Thyroid gland (tissue), 4 donors: ENCODE measurements around the gene BCKDK. TPM values are rescaled to one million over a fixed set of nuclear protein-coding genes. Genes with fewer than 3 reads are reported as not detected.

ENCODE experiments used
- DNase-seq, 2 donors: peaks; one replicate each; pipeline ENCODE4 v3.0.0-alpha.2; 2019
- H3K27ac ChIP-seq, 3 donors: fragments of 200-600 bp; sonication (generic); 1 replicate in 2 of 3; 2 replicates in 1 of 3; pipeline ENCODE4 v1.5.1; 2016 to 2019; ENCODE audit warnings: mild to moderate bottlenecking in 1 of 3, moderate library complexity in 1 of 3
- H3K27me3 ChIP-seq: fragments of 200-600 bp; sonication (generic); one replicate; pipeline ENCODE4 v1.5.1; 2019
- H3K36me3 ChIP-seq, 2 donors: fragments of 200-600 bp; sonication (generic); one replicate each; pipeline ENCODE4 v1.5.1; 2016 to 2019
- H3K4me1 ChIP-seq, 2 donors: fragments of 200-600 bp; sonication (generic); one replicate each; pipeline ENCODE4 v1.5.1; 2017 to 2019
- H3K4me3 ChIP-seq, 3 donors: fragments of 200-600 bp; sonication (generic); replicated peaks in 1 of 3; 1 replicate in 2 of 3; 2 replicates in 1 of 3; pipeline ENCODE4 v1.5.1; 2016; ENCODE audit warnings: mild to moderate bottlenecking in 1 of 3
- H3K9me3 ChIP-seq: fragments of 200-600 bp; sonication (generic); one replicate; pipeline ENCODE4 v1.5.1; 2017
- CTCF ChIP-seq, 6 experiments: fragments of 200-600 bp in 3 of 6; fragments of 450-650 bp in 3 of 6; sonication (generic) in 3 of 6; IDR thresholded peaks; one replicate each; pipeline ENCODE4 v1.5.1; 2016 to 2019; ENCODE audit warnings: antibody characterized with exemption in 6 of 6, mild to moderate bottlenecking in 2 of 6, inconsistent platforms in 1 of 6, moderate library complexity in 1 of 6
- POLR2A ChIP-seq, 2 donors: fragments of 450-650 bp; IDR thresholded peaks; one replicate each; pipeline ENCODE4 v1.6.1; 2017; ENCODE audit warnings: antibody characterized with exemption in 2 of 2, mild to moderate bottlenecking in 2 of 2, moderate library complexity in 1 of 2
- WGBS, 2 donors: methylation state at CpG; one replicate each; pipeline ENCODE4 v1.1.5; 2017; 5-methylcytosine and 5-hydroxymethylcytosine counted together
- intact Hi-C: fragments of 100-400 bp; cut with DNase I; formaldehyde crosslinking; loops from one replicate; pipeline ENCODE4 v1.15.1; 2023
- total RNA-seq, 4 donors: library from RNA; depleted of rRNA; stranded (reverse); fragments of >200 nt; gene quantifications; one replicate each; pipeline ENCODE4 v1.2.3, GENCODE V29; 2016

BCKDK gene
- total RNA-seq, 4 donors from 2014 or later, result 30.1 to 52.0 (median 40.5) TPM

- peaks cover 17 to 28% of the 10 kb centered on the region in 2 donors for H3K36me3 ChIP-seq
- TF ChIP-seq POLR2A (IDR thresholded peaks at IDR 0.05), result no peak
- TF ChIP-seq CTCF (IDR thresholded peaks at IDR 0.05), result no peak
- no peak overlapping the region for H3K27ac ChIP-seq
- no peak for DNase-seq
- H3K4me3 ChIP-seq, result no peak overlapping the region
- H3K9me3 ChIP-seq, result no peaks in the 10 kb centered on the region
- H3K4me1 ChIP-seq, result peaks cover 13 to 19% of the 10 kb centered on the region in 2 donors
- intact Hi-C loops, result no loop called here
- WGBS, 2 donors, result 89 to 96% methylated on average over 8 of the region's 8 CpGs
- no peaks in the 10 kb centered on the region for H3K27me3 ChIP-seq
These were observed 6.3 kb downstream of the BCKDK start for GRCh38 chr16:31114468-31114867.

- H3K4me3 ChIP-seq, result peak within 1 kb of the TSS in 2 of 3 donors; percentile 66 to 80
- peaks cover 19% of the 10 kb centered on the region in 2 donors for H3K4me1 ChIP-seq
- intact Hi-C loops, result no loop called here
- peak within 1 kb of the TSS; percentile 84 to 96 (median 88) for H3K27ac ChIP-seq
- H3K27me3 ChIP-seq, result no peaks in the 10 kb centered on the region
- H3K9me3 ChIP-seq, result no peaks in the 10 kb centered on the region
- peak; percentile 99 for DNase-seq
- peaks cover 28 to 33% of the 10 kb centered on the region in 2 donors for H3K36me3 ChIP-seq
- WGBS, 2 donors, result 0% methylated on average over 26 to 27 of the region's 68 CpGs
- no peak for TF ChIP-seq CTCF (IDR thresholded peaks at IDR 0.05)
- TF ChIP-seq POLR2A (IDR thresholded peaks at IDR 0.05), result peak; percentile 63 to 89
These were observed 9.4 kb downstream of the BCKDK start, which contains the start of gene KAT8 for GRCh38 chr16:31117384-31118222. KAT8 (plus strand) TSS chr16:31117664; CDS start chr16:31117682, 18 bp downstream.

- H3K36me3 ChIP-seq, result peaks cover 31 to 36% of the 10 kb centered on the region in 2 donors
- no peaks in the 10 kb centered on the region for H3K27me3 ChIP-seq
- no peak for DNase-seq
- H3K27ac ChIP-seq, result peak overlapping the region; percentile 84 to 96 (median 88)
- TF ChIP-seq POLR2A (IDR thresholded peaks at IDR 0.05), result no peak
- no peak for TF ChIP-seq CTCF (IDR thresholded peaks at IDR 0.05)
- H3K4me1 ChIP-seq, result peaks cover 19% of the 10 kb centered on the region in 2 donors
- H3K9me3 ChIP-seq, result no peaks in the 10 kb centered on the region
- peak overlapping the region in 2 of 3 donors; percentile 42 to 80 for H3K4me3 ChIP-seq
- 62 to 64% methylated on average over 9 of the region's 9 CpGs for WGBS, 2 donors
- intact Hi-C loops, result no loop called here
These were observed 10.3 kb downstream of the BCKDK start for GRCh38 chr16:31118223-31119155.

- Histone ChIP-seq H3K27ac (peak overlapping the region in 1 of 3 donors; percentile 84), H3K27me3 (no peaks in the 10 kb centered on the region), H3K9me3 (no peaks in the 10 kb centered on the region), H3K4me3 (no peak overlapping the region), H3K4me1 (peaks cover 19% of the 10 kb centered on the region in 2 donors), H3K36me3 (peaks cover 31 to 36% of the 10 kb centered on the region in 2 donors)
- WGBS, 2 donors, result 83 to 89% methylated on average over 16 of the region's 16 CpGs
- TF ChIP-seq POLR2A (IDR thresholded peaks at IDR 0.05), result no peak
- no peak for TF ChIP-seq CTCF (IDR thresholded peaks at IDR 0.05)
- intact Hi-C loops, result no loop called here
- peak; percentile 59 to 73 for DNase-seq
These were observed 11.9 kb downstream of the BCKDK start for GRCh38 chr16:31120129-31120528.
